ENCODE results near the gene ANGPT4. TPM values are rescaled to one million over a fixed set of nuclear protein-coding genes. Genes with fewer than 3 reads are reported as not detected.

ANGPT4 gene
- total and polyA plus RNA-seq, 2 of the 8 experiments (the other 6 are each of a cell fraction or from before 2014, with no cell fraction given), result 0.07 to 0.33 TPM

- 74% methylated on average over 10 of the region's 10 CpGs; no CpG with 5 or more reads in 1 of the 2 experiments for WGBS, 2 experiments (ENCODE audit: extremely low coverage in 1 of 2, insufficient coverage in 1 of 2, insufficient read length in 1 of 2, insufficient replicate concordance in 2 of 2, low coverage in 1 of 2, low lambda C conversion rate in 2 of 2, missing lambda C conversion rate in 1 of 2)
- H4K20me1 ChIP-seq (replicated peaks in 1 of 2; ENCODE audit: control insufficient read depth in 1 of 2, insufficient read depth in 2 of 2, low read length in 2 of 2), result no peaks in the 10 kb centered on the region
- no peak overlapping the region for H3K9ac ChIP-seq (replicated peaks in 1 of 4; ENCODE audit: extremely low read depth in 1 of 4, low read depth in 3 of 4, low read length in 3 of 4)
- no peak overlapping the region for H2BK20ac ChIP-seq (ENCODE audit: low read length)
- H3K14ac ChIP-seq (ENCODE audit: insufficient read length), result no peak overlapping the region
- no peaks in the 10 kb centered on the region for H3K9me3 ChIP-seq (ENCODE audit: insufficient read depth in 2 of 2, low read depth in 1 of 2, low read length in 1 of 2)
- H3K23ac ChIP-seq (ENCODE audit: insufficient read length), result no peak overlapping the region
- ChIA-PET CTCF (ENCODE audit: partially characterized antibody) (interaction anchor here (1.1 to 1.9 kb wide), 6 partner anchors 8 to 76 kb away, joined by 3 to 7 read pairs (median 4); no protein-coding TSS in a partner anchor), POLR2A (ENCODE audit: partially characterized antibody) (interaction anchor here (0.7 to 0.9 kb wide), 2 partner anchors 35 to 216 kb away, joined by 3 read pairs; no protein-coding TSS in a partner anchor)
- no peak overlapping the region for H3K4me2 ChIP-seq (ENCODE audit: insufficient read depth in 1 of 2, low read depth in 2 of 2, low read length in 2 of 2)
- H3K27ac ChIP-seq (ENCODE audit: low read depth, low read length), result no peak overlapping the region
- no peak overlapping the region for H3K4ac ChIP-seq (replicated peaks; ENCODE audit: insufficient read length, low read depth, low read length)
- H3K36me3 ChIP-seq (ENCODE audit: control insufficient read depth in 2 of 4, insufficient read depth in 4 of 4, low read length in 3 of 4), result no peaks in the 10 kb centered on the region
- H2BK120ac ChIP-seq (replicated peaks; ENCODE audit: low read depth, low read length), result no peak overlapping the region
- no peaks in the 10 kb centered on the region for H3K79me2 ChIP-seq (ENCODE audit: control insufficient read depth in 1 of 2, insufficient read depth in 2 of 2, low read length in 2 of 2)
- peaks cover 0 to 5% (median 3%) of the 10 kb centered on the region in 4 experiments; a peak in 6 of 7 replicates for H3K27me3 ChIP-seq (replicated peaks in 1 of 4; ENCODE audit: control insufficient read depth in 3 of 4, extremely low read depth in 1 of 4, insufficient read depth in 3 of 4, low read length in 3 of 4)
- no peak overlapping the region for H3K18ac ChIP-seq (ENCODE audit: extremely low read depth, low read length)
- H2BK5ac ChIP-seq (ENCODE audit: low read depth, low read length), result no peak overlapping the region
- H2AK5ac ChIP-seq (ENCODE audit: low read depth, low read length), result no peak overlapping the region
- no peak overlapping the region for H2AFZ ChIP-seq (ENCODE audit: low read length)
- H3K4me1 ChIP-seq (replicated peaks in 1 of 4; ENCODE audit: control insufficient read depth in 3 of 4, insufficient read depth in 4 of 4, low read length in 3 of 4), result peaks cover 0 to 6% (median 0%) of the 10 kb centered on the region in 4 experiments; a peak in 3 of 7 replicates
- H2BK15ac ChIP-seq (ENCODE audit: low read length), result no peak overlapping the region
- H3K4me3 ChIP-seq (ENCODE audit: extremely low read depth in 1 of 4, insufficient read depth in 2 of 4, low read depth in 3 of 4, low read length in 4 of 4), result no peak overlapping the region
- no peaks in the 10 kb centered on the region for H3K23me2 ChIP-seq (ENCODE audit: low read depth, low read length)
- H4K8ac ChIP-seq (ENCODE audit: extremely low read depth, insufficient read depth, low read length), result no peak overlapping the region
- no peaks in the 10 kb centered on the region for H3K79me1 ChIP-seq (ENCODE audit: low read depth, low read length)
- no peak overlapping the region for H4K91ac ChIP-seq (replicated peaks; ENCODE audit: insufficient read length, low read length)
- no peak for FAIRE-seq
- no peak for DNase-seq (ENCODE audit: low read depth in 1 of 2, low spot score in 2 of 2)
- no peak overlapping the region for H2BK12ac ChIP-seq (ENCODE audit: low read depth, low read length)
- H3K56ac ChIP-seq (replicated peaks; ENCODE audit: insufficient read length, low read depth, low read length), result no peak overlapping the region
- H4K5ac ChIP-seq (ENCODE audit: insufficient read length, low read depth, low read length), result no peak overlapping the region
These were observed 34.9 kb downstream of the ANGPT4 start for GRCh38 chr20:881051-881782.
